VCaP (cell line): ENCODE measurements around the gene SHLD2.
"Not testable (repeated sequence)": the region's sequence is repeated elsewhere in the genome, so short reads cannot be mapped to it uniquely, and the experiment has no call there.

Source experiments
- H3K27ac ChIP-seq: fragments of 450-650 bp; 2 replicates; pipeline ENCODE4 v1.5.1; 2017
- CTCF ChIP-seq: fragments of 450-650 bp; conservative IDR thresholded peaks from 2 replicates; pipeline ENCODE4 v1.5.1; 2017; ENCODE audit warnings: mild to moderate bottlenecking, moderate library complexity

The SHLD2 gene

GRCh38 chr10:87060280-87060928 is 34.6 kb upstream of the SHLD2 start:
- H3K27ac ChIP-seq: peak overlapping the region; percentile 16; the same call in 1 of the 2 replicates
- no peak for TF ChIP-seq CTCF

- no peak for TF ChIP-seq CTCF
- H3K27ac ChIP-seq: no peak overlapping the region
Observed at GRCh38 chr10:87064651-87065050, 30.4 kb upstream of the SHLD2 start.

GRCh38 chr10:87066178-87066577 is 28.8 kb upstream of the SHLD2 start:
- no peak for TF ChIP-seq CTCF
- H3K27ac ChIP-seq: no peak overlapping the region

- no peak for TF ChIP-seq CTCF
Observed at GRCh38 chr10:87066865-87067264, 28.1 kb upstream of the SHLD2 start.

GRCh38 chr10:87068281-87068680 is 26.7 kb upstream of the SHLD2 start:
- TF ChIP-seq CTCF: no peak
- no peak overlapping the region for H3K27ac ChIP-seq

More at GRCh38 chr10:87066865-87067264, 28.1 kb upstream of the SHLD2 start:
- H3K27ac ChIP-seq: no peak overlapping the region

GRCh38 chr10:87072449-87072848 is 22.6 kb upstream of the SHLD2 start:
- no peak for TF ChIP-seq CTCF
- peak overlapping the region; percentile 4; the same call in 1 of the 2 replicates for H3K27ac ChIP-seq

GRCh38 chr10:87076421-87076820 is 18.6 kb upstream of the SHLD2 start:
- H3K27ac ChIP-seq: not testable (repeated sequence)

GRCh38 chr10:87079106-87079836 is 15.7 kb upstream of the SHLD2 start:
- TF ChIP-seq CTCF: no peak
- H3K27ac ChIP-seq: no peak overlapping the region

GRCh38 chr10:87080621-87081020 is 14.4 kb upstream of the SHLD2 start:
- not testable (repeated sequence) for H3K27ac ChIP-seq

- not testable (repeated sequence) for H3K27ac ChIP-seq
Observed at GRCh38 chr10:87081574-87081973, 13.4 kb upstream of the SHLD2 start.

GRCh38 chr10:87082219-87082618 is 12.8 kb upstream of the SHLD2 start:
- H3K27ac ChIP-seq: not testable (repeated sequence)
